Neural cell (in vitro differentiated cells): ENCODE data around the gene SS18. TPM values are rescaled to one million over a fixed set of nuclear protein-coding genes. Genes with fewer than 3 reads are reported as not detected.

Experiments used
- H2AFZ ChIP-seq: fragments of 200-600, 300-800 bp; sonication (generic), shearing (Covaris generic); 2 replicates; pipeline ENCODE4 v1.6.0; 2014; ENCODE audit warnings: low read depth, mild to moderate bottlenecking, antibody characterized with exemption, low read length, moderate library complexity
- H3F3A ChIP-seq: fragments of 200-600 bp; shearing (Covaris generic); 2 replicates; pipeline ENCODE4 v1.6.1; 2016; ENCODE audit warnings: mild to moderate bottlenecking, moderate library complexity, mixed read lengths, antibody characterized with exemption, low read length; ENCODE audit not compliant: insufficient read depth, poor library complexity, severe bottlenecking
- H3K27ac ChIP-seq: fragments of 200-600, 300-800 bp; sonication (generic), shearing (Covaris generic); 2 replicates; pipeline ENCODE4 v1.5.1; 2014; ENCODE audit warnings: mild to moderate bottlenecking, low read length, moderate library complexity
- H3K27me3 ChIP-seq: fragments of 300-800, 200-600 bp; sonication (generic), shearing (Covaris generic); 2 replicates; pipeline ENCODE4 v1.6.0; 2014; ENCODE audit warnings: mild to moderate bottlenecking, low read depth, low read length, moderate library complexity; ENCODE audit not compliant: insufficient read depth
- H3K36me3 ChIP-seq: fragments of 300-800, 200-600 bp; sonication (generic), shearing (Covaris generic); 2 replicates; pipeline ENCODE4 v1.5.1; 2014; ENCODE audit warnings: mild to moderate bottlenecking, antibody characterized with exemption, low read length, moderate library complexity; ENCODE audit not compliant: insufficient read depth
- H3K4me2 ChIP-seq: fragments of 300-800, 200-600 bp; sonication (generic), shearing (Covaris generic); 2 replicates; pipeline ENCODE4 v1.6.0; 2014; ENCODE audit warnings: mild to moderate bottlenecking, low read length
- H3K4me3 ChIP-seq: fragments of 300-800, 200-600 bp; sonication (generic), shearing (Covaris generic); 2 replicates; pipeline ENCODE4 v1.5.1; 2014; ENCODE audit warnings: mild to moderate bottlenecking, low read length, moderate library complexity
- H3K79me2 ChIP-seq: fragments of 200-600 bp; shearing (Covaris generic); replicated peaks from 2 replicates; pipeline ENCODE4 v1.6.0; 2014; ENCODE audit warnings: mild to moderate bottlenecking, low read length, moderate library complexity; ENCODE audit not compliant: insufficient read depth
- H3K9ac ChIP-seq: fragments of 300-800, 200-600 bp; sonication (generic), shearing (Covaris generic); 2 replicates; pipeline ENCODE4 v1.6.1; 2016; ENCODE audit warnings: mild to moderate bottlenecking, low read length, mixed read lengths
- H3K9me2 ChIP-seq: fragments of 200-600 bp; shearing (Covaris generic); 2 replicates; pipeline ENCODE4 v1.6.1; 2016; ENCODE audit warnings: mild to moderate bottlenecking, low read length, mixed read lengths; ENCODE audit not compliant: insufficient read depth
- H3K9me3 ChIP-seq: fragments of 200-600, 300-800 bp; sonication (generic), shearing (Covaris generic); 2 replicates; pipeline ENCODE4 v1.6.1; 2016; ENCODE audit warnings: mild to moderate bottlenecking, mixed run types, low read length, moderate library complexity, mixed read lengths
- H4K20me1 ChIP-seq: fragments of 200-600 bp; shearing (Covaris generic); 2 replicates; pipeline ENCODE4 v1.6.1; 2016; ENCODE audit warnings: mild to moderate bottlenecking, mixed run types; ENCODE audit not compliant: insufficient read depth
- EP300 ChIP-seq: fragments of 450-650 bp; conservative IDR thresholded peaks from 2 replicates; pipeline ENCODE4 v1.6.1; 2014; ENCODE audit warnings: antibody characterized with exemption, mild to moderate bottlenecking, moderate library complexity; ENCODE audit not compliant: poor library complexity, severe bottlenecking
- EZH2 ChIP-seq: fragments of 200-600, 300-800 bp; shearing (Covaris generic), sonication (generic); IDR thresholded peaks from 2 replicates; pipeline ENCODE4 v1.6.1; 2014; ENCODE audit warnings: antibody characterized with exemption, low read length, borderline replicate concordance, mild to moderate bottlenecking; ENCODE audit not compliant: insufficient read depth, poor library complexity, severe bottlenecking
- MXI1 ChIP-seq: fragments of 450-650 bp; conservative IDR thresholded peaks from 2 replicates; pipeline ENCODE4 v1.6.1; 2014; ENCODE audit warnings: antibody characterized with exemption, mild to moderate bottlenecking; ENCODE audit not compliant: poor library complexity, severe bottlenecking
- POLR2AphosphoS5 ChIP-seq: IDR thresholded peaks from 2 replicates; pipeline ENCODE4 v1.6.1; 2012
- RAD21 ChIP-seq: fragments of 450-650 bp; conservative IDR thresholded peaks from 2 replicates; pipeline ENCODE4 v1.6.1; 2014; ENCODE audit warnings: antibody characterized with exemption, mild to moderate bottlenecking, moderate library complexity
- REST ChIP-seq: IDR thresholded peaks from 2 replicates; pipeline ENCODE4 v1.6.1; 2012; ENCODE audit warnings: borderline replicate concordance
- SMC3 ChIP-seq: fragments of 450-650 bp; conservative IDR thresholded peaks from 2 replicates; pipeline ENCODE4 v1.6.1; 2014; ENCODE audit warnings: antibody characterized with exemption, mild to moderate bottlenecking, moderate library complexity; ENCODE audit not compliant: poor library complexity
- TAF1 ChIP-seq: IDR thresholded peaks from 2 replicates; pipeline ENCODE4 v1.6.1; 2012; ENCODE audit warnings: low read depth
- polyA plus RNA-seq: library from polyadenylated mRNA; depleted of rRNA; stranded (reverse); fragments of >200 nt; gene quantifications from 2 replicates; pipeline ENCODE4 v1.2.3, GENCODE V29; 2014
- TF ChIP-seq, protein P1 (sequence below): fragments of 450-650 bp; IDR thresholded peaks from 2 replicates; pipeline ENCODE4 v1.5.1; 2014; ENCODE audit warnings: antibody characterized with exemption, mild to moderate bottlenecking, moderate library complexity; ENCODE audit not compliant: poor library complexity, severe bottlenecking

SS18 gene
- polyA plus RNA-seq, 1 donor from 2014 or later = 62.0 TPM

DNA sequence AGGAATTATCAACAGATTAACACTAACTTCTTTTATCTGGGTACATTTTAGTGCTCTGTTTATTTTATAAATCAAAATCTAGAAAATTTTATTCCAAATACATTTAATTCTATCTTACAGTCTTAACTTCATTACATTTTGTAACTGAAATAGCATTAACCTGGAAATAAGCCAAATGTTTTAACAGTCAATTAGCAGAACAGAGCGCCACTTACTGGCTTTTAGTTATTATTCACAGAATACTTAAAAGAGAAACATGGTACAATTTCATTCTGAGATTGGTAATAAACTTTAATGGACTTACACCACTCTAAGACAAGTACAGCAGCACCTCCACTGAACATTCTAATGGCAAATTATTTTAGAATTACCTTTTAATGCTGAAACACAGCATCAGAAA is 38.6 kb downstream of the SS18 start:
- TF ChIP-seq POLR2AphosphoS5 (no peak), MXI1 (no peak), SMC3 (no peak), EZH2 (no peak), TAF1 (no peak), REST (no peak), RAD21 (no peak), EP300 (no peak)
- TF ChIP-seq, protein P1, sequence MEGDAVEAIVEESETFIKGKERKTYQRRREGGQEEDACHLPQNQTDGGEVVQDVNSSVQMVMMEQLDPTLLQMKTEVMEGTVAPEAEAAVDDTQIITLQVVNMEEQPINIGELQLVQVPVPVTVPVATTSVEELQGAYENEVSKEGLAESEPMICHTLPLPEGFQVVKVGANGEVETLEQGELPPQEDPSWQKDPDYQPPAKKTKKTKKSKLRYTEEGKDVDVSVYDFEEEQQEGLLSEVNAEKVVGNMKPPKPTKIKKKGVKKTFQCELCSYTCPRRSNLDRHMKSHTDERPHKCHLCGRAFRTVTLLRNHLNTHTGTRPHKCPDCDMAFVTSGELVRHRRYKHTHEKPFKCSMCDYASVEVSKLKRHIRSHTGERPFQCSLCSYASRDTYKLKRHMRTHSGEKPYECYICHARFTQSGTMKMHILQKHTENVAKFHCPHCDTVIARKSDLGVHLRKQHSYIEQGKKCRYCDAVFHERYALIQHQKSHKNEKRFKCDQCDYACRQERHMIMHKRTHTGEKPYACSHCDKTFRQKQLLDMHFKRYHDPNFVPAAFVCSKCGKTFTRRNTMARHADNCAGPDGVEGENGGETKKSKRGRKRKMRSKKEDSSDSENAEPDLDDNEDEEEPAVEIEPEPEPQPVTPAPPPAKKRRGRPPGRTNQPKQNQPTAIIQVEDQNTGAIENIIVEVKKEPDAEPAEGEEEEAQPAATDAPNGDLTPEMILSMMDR = no peak
- Histone ChIP-seq H3K9ac (no peak overlapping the region), H3K36me3 (peaks cover 11% of the 10 kb centered on the region), H3K27me3 (no peaks in the 10 kb centered on the region), H3K27ac (no peak overlapping the region), H3K9me2 (no peaks in the 10 kb centered on the region), H3K4me3 (no peak overlapping the region), H3K79me2 (no peaks in the 10 kb centered on the region), H3K4me2 (no peak overlapping the region), H2AFZ (no peak overlapping the region), H3K9me3 (no peaks in the 10 kb centered on the region), H4K20me1 (no peaks in the 10 kb centered on the region), H3F3A (no peaks in the 10 kb centered on the region)

DNA sequence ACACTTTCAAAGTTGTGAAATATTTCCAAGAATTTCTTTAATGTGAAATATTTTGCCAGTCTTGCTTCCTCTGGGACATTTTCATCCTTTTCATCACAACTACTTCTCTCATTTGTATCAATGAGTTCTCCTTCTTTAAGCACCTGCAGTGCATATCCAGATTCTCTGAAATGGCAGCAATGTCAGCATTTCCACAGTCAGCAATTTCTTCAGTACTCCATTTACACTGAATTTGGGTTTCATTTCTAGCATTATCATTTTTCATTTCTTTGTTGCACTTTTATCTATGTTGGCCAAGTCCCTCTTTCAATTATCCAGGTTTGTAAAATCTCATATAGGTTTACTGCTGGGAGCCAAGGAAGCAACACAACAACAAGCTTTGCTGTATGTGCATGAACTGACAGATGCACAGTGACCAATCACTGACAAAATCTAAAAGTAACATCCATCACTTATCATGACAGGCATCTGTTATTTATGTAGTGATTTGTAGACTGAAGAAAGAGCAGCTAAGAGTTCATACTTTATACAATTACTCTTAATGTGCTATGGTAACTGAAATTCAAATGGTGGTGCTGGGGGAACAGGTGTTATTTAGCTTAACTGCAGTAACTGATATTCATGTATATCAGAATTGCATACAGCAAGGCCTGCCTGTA is 43.9 kb downstream of the SS18 start:
- no peaks in the 10 kb centered on the region for H3F3A ChIP-seq
- H3K36me3 ChIP-seq = peaks cover 6% of the 10 kb centered on the region
- H3K79me2 ChIP-seq = no peaks in the 10 kb centered on the region

DNA sequence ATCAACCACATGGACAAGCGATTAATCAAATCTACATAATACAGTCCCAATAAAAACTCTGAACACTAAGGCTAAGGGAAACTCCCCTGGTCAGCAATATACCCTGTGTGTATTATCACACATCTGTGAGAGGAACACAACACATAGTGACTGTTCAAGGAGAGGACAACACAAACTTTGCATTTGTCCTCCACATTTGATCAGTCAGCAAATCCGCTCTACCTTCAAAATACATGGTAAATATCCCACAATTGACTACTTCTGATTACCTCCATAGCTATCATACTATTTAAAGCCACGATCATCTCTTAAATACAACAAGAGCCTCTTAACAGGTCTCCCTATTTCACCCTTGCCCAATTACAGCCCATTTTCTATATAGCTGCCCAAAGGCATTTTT is 45.6 kb downstream of the SS18 start:
- Histone ChIP-seq H3K9me3 (no peaks in the 10 kb centered on the region), H3K27ac (no peak overlapping the region), H3K4me2 (no peak overlapping the region), H3K79me2 (no peaks in the 10 kb centered on the region), H3K27me3 (no peaks in the 10 kb centered on the region), H3K4me3 (no peak overlapping the region), H3K36me3 (peaks cover 6% of the 10 kb centered on the region), H3K9me2 (no peaks in the 10 kb centered on the region), H3K9ac (no peak overlapping the region), H3F3A (no peaks in the 10 kb centered on the region), H2AFZ (no peak overlapping the region), H4K20me1 (no peaks in the 10 kb centered on the region)
- TF ChIP-seq REST (no peak), POLR2AphosphoS5 (no peak), SMC3 (no peak), TAF1 (no peak), EZH2 (no peak), MXI1 (no peak), RAD21 (no peak), EP300 (no peak)
- TF ChIP-seq, protein P1 = no peak

More for the DNA sequence above, 43.9 kb downstream of the SS18 start:
- Histone ChIP-seq H3K27ac (no peak overlapping the region), H3K9me3 (no peaks in the 10 kb centered on the region), H3K27me3 (no peaks in the 10 kb centered on the region), H3K9ac (no peak overlapping the region), H4K20me1 (no peaks in the 10 kb centered on the region), H3K9me2 (no peaks in the 10 kb centered on the region), H2AFZ (no peak overlapping the region), H3K4me3 (no peak overlapping the region), H3K4me2 (no peak overlapping the region)
- TF ChIP-seq POLR2AphosphoS5 = no peak
